GM10847 (cell line): ENCODE measurements around the gene AFF3.

Experiments used
- POLR2A ChIP-seq: IDR thresholded peaks from 2 replicates; pipeline ENCODE4 v1.6.1; 2011; ENCODE audit not compliant: insufficient read length; ENCODE audit errors: extremely low read depth

The AFF3 gene

GRCh38 chr2:99841749-99842148 is 300.6 kb downstream of the AFF3 start:
- TF ChIP-seq POLR2A, result no peak

- TF ChIP-seq POLR2A, result no peak
Measured at GRCh38 chr2:99840831-99841230, 301.6 kb downstream of the AFF3 start.

GRCh38 chr2:99836690-99837605 is 305.4 kb downstream of the AFF3 start:
- no peak for TF ChIP-seq POLR2A

DNA sequence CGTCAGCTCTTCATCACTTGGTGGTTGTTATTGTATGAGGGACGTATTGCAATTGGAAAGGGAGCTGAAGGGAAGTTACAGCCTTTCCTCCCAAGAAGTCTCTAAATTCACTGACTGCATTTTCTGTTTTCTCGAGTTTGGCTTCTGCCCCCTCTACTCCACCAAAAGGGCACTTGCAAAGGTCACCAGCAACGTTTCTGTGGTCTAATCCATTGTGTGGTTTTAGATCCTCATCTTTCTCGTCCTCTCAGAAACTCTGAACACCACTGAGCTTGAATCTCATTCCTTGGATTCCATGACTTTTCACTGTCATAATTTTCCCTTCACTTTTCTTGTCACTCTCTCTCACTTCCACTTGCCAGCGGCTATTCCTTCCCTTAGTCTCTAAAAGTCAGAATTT is 308.0 kb downstream of the AFF3 start:
- no peak for TF ChIP-seq POLR2A

- TF ChIP-seq POLR2A, result no peak
Measured at GRCh38 chr2:99833586-99834201, 308.7 kb downstream of the AFF3 start.

- TF ChIP-seq POLR2A, result no peak
Measured at GRCh38 chr2:99832926-99833325, 309.5 kb downstream of the AFF3 start.

- TF ChIP-seq POLR2A, result no peak
Measured at GRCh38 chr2:99831772-99832171, 310.6 kb downstream of the AFF3 start.

DNA sequence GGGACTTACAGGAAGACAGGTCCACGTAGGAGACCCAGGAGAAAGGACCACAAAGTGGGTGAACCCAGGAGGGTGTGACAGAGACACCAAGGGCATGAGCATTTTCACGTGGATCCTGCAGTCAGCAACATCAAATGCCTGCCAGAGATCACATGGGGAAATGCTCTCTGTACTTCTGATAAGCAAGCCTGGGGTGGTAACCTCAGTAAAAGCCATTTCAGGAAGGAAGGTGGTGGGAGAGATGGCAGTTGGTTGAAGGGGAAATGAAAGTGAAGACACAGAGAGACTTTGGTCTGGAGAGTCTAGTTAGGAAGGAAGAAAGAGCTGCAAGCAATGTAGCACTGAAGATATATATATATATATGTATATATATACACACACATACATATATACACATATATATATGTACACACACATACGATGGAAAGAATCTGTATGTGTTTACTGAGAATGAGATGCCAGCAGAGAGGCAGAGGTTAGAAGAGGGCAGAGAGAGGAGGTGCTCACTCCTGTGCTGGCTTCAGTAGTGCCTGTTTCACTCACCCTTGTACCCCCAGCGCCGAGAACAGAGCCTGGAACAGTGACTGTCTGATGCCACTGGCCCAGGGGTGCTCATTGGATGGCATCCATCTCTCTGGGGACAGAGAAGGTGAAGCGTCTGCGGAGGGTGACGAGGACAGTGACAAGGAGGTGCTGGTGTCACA is 314.9 kb downstream of the AFF3 start:
- TF ChIP-seq POLR2A, result no peak

DNA sequence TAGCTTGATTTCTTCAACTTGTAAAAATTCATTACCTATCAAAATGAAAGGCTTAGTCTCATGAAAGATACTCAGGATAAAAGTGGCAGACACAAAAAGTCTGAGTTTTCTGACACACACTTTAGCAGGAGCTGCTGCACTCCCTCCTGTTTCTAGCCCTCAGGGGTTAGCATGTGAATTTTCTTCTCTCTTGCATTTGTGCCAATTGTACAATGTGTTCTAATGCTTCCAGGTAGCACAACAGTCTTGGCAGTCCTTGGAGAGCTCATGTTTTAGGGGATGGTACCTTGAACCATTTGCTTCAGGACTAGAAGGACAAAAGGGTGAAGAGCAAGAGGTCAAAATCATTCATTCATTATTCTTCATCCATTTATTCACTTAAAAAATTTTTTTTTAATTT is 316.8 kb downstream of the AFF3 start:
- no peak for TF ChIP-seq POLR2A

DNA sequence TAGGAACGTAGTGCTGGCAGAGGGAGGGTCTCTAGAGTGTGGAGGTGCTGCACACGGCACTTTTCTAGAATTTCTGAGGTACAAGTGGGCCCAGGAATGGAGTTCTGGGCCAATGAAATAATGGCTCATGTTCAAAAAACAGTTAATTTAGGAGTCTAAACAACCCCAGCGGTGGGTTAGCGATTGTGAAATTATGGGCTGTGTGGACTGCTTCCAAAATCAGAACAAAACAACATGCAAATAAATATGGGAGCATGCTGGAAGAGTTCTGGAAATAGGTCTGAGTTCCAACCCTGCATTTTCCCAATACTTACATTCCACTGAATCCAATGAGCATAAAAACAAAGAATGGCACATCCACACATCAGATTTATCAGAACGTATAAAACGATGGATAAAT is 317.6 kb downstream of the AFF3 start:
- no peak for TF ChIP-seq POLR2A

DNA sequence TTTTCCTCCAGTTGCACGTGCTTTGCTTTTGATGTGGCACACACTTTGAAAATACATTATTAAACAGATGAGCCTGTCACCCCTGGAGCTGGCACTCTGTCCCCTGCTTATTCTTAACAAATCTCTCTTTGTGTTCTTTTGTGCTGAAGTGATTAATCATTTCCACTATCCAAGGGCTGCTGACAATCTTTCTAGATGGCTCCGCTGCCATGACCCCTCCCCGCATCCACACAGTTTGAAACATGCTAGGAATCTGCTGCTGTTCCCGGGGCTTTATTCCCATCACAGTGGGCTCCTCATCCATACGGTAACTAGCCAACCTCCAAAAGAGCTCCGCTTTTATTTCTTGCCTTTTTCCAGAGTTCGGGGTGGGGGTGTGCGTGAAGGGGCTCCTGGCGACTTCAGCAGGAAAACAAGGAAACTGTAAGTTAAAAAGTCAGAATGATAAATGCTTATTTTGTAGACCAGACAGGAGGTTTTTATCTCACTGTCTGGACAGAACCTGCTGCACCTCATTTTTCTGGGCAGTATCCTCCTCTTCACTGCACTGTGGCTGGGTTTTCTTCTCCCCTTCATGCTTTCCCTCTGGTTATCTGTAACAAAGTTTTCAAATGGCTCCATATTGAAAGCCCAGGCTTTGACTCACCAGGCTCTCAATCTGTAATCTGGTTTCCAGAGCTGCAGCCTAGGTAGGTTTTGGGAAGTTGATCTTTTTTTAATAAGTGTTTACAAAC is 319.7 kb downstream of the AFF3 start:
- TF ChIP-seq POLR2A, result no peak

DNA sequence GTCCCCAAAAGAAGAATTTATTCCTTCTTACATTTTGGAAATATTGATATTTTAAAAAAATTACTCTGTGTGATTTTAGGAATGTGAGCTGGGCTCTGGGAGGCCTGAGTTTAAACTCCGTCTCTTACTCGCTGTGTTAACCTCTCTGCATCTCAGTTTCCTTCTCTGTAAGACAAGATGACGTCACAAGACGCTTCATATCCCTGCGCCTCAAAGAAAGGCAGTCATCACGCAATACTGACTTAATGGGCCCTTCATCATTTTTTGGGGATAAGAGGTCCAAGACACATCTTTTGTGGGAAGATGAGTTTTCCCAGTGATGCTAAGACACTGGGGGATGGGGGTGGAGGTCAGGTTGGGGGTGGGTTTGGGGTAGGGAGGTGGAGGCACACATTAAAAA is 320.4 kb downstream of the AFF3 start:
- no peak for TF ChIP-seq POLR2A

DNA sequence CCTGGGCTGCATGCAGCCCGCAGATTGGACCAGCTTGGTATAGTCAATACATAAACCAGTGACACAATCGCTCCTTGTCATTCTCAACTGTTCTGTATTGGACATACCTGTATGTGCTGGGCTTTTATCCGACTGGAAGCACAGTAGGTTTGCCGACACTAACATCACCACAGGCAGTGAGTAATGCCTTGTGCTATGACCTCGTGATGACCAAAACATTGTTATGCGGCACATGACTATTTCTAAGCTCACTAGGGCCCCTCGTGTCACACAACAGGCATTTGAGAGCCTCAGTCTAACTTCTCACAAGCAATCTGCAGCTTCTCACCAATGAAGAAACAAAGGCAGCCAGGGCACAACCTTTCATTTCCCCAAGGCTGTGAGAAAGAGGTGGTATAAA is 320.8 kb downstream of the AFF3 start:
- no peak for TF ChIP-seq POLR2A

- TF ChIP-seq POLR2A, result no peak
Measured at GRCh38 chr2:99821039-99821438, 321.4 kb downstream of the AFF3 start.

DNA sequence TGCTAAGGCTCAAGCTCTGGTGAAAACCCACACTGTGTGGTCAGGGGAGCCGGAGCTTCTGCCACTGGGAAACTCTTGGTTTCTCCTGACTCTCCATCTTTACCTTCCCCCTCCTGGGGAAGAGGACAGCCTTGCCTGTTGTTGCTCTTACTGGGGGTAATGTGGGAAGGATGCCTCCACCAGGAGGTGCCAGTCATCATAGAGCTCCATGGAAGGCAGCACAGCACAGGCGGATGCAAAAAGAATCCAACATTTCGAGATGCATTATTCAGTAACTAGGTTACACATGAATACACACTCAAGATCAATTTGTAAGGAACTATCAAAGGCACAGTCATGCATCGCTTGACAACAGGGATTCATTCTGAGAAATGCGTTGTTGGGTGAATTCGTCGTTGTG is 322.6 kb downstream of the AFF3 start:
- TF ChIP-seq POLR2A, result no peak
